Prostate gland (tissue), 2 donors: ENCODE data around the gene PRKAG2.

Experiments used
- POLR2AphosphoS5 ChIP-seq: sonication (generic); formaldehyde crosslinking; IDR thresholded peaks from one replicate; pipeline ENCODE4 v1.6.1; 2017; ENCODE audit warnings: antibody characterized with exemption
- TF ChIP-seq, protein P1 (sequence below), 4 experiments: fragments of 200-600 bp in 2 of 4; fragments of 450-650 bp in 2 of 4; sonication (generic) in 2 of 4; IDR thresholded peaks; 1 replicate in 3 of 4; 2 replicates in 1 of 4; pipeline ENCODE4 v1.5.1; 2016 to 2019; ENCODE audit warnings: antibody characterized with exemption in 4 of 4, mild to moderate bottlenecking in 2 of 4, moderate library complexity in 2 of 4

DNA sequence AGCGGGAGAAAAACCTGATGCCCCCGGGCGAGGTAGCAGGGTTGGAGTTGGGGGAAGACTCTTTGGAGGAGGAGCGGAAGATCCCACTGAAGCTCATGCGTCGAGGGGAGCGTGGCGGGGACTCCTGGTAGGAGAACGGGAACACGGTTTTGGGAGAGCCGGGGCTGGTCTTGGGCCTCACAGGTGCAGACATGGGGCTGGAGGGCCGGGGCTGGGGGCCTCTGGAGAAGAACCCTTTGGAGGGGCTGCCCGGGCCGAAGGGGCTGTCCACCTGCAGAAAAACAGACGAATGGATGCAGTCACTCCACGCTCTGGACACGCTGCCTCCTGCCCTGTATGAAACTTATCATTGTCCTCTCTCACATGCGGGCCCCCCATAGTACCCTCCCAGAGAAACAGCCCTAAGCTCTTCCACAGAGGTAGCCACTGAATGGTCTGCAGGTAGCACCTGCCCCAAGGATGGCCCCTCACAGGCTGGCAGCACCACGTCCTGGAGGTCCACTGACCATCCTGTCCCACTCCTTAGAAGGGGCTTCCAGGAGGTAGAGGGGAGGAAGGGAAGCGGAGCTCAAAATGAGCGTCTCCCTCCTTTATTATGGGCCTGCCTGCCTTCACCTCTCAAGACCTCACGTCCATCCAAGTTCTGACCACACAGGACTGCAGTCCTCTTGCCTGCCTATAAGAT, 95.6 kb downstream of the PRKAG2 start:
- TF ChIP-seq POLR2AphosphoS5 = no peak
- TF ChIP-seq, protein P1, sequence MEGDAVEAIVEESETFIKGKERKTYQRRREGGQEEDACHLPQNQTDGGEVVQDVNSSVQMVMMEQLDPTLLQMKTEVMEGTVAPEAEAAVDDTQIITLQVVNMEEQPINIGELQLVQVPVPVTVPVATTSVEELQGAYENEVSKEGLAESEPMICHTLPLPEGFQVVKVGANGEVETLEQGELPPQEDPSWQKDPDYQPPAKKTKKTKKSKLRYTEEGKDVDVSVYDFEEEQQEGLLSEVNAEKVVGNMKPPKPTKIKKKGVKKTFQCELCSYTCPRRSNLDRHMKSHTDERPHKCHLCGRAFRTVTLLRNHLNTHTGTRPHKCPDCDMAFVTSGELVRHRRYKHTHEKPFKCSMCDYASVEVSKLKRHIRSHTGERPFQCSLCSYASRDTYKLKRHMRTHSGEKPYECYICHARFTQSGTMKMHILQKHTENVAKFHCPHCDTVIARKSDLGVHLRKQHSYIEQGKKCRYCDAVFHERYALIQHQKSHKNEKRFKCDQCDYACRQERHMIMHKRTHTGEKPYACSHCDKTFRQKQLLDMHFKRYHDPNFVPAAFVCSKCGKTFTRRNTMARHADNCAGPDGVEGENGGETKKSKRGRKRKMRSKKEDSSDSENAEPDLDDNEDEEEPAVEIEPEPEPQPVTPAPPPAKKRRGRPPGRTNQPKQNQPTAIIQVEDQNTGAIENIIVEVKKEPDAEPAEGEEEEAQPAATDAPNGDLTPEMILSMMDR (IDR thresholded peaks at IDR 0.05) = no peak
